Thyroid gland (tissue), 4 donors: ENCODE results near the gene THSD7A. TPM values are rescaled to one million over a fixed set of nuclear protein-coding genes. Genes with fewer than 3 reads are reported as not detected.

Source experiments
- DNase-seq, 2 donors: peaks; one replicate each; pipeline ENCODE4 v3.0.0-alpha.2; 2019
- H3K27ac ChIP-seq, 3 donors: fragments of 200-600 bp; sonication (generic); 1 replicate in 2 of 3; 2 replicates in 1 of 3; pipeline ENCODE4 v1.5.1; 2016 to 2019; ENCODE audit warnings: mild to moderate bottlenecking in 1 of 3, moderate library complexity in 1 of 3
- H3K27me3 ChIP-seq: fragments of 200-600 bp; sonication (generic); one replicate; pipeline ENCODE4 v1.5.1; 2019
- H3K36me3 ChIP-seq, 2 donors: fragments of 200-600 bp; sonication (generic); one replicate each; pipeline ENCODE4 v1.5.1; 2016 to 2019
- H3K4me1 ChIP-seq, 2 donors: fragments of 200-600 bp; sonication (generic); one replicate each; pipeline ENCODE4 v1.5.1; 2017 to 2019
- H3K4me3 ChIP-seq, 3 donors: fragments of 200-600 bp; sonication (generic); replicated peaks in 1 of 3; 1 replicate in 2 of 3; 2 replicates in 1 of 3; pipeline ENCODE4 v1.5.1; 2016; ENCODE audit warnings: mild to moderate bottlenecking in 1 of 3
- H3K9me3 ChIP-seq: fragments of 200-600 bp; sonication (generic); one replicate; pipeline ENCODE4 v1.5.1; 2017
- CTCF ChIP-seq, 6 experiments: fragments of 200-600 bp in 3 of 6; fragments of 450-650 bp in 3 of 6; sonication (generic) in 3 of 6; IDR thresholded peaks; one replicate each; pipeline ENCODE4 v1.5.1; 2016 to 2019; ENCODE audit warnings: antibody characterized with exemption in 6 of 6, mild to moderate bottlenecking in 2 of 6, inconsistent platforms in 1 of 6, moderate library complexity in 1 of 6
- POLR2A ChIP-seq, 2 donors: fragments of 450-650 bp; IDR thresholded peaks; one replicate each; pipeline ENCODE4 v1.6.1; 2017; ENCODE audit warnings: antibody characterized with exemption in 2 of 2, mild to moderate bottlenecking in 2 of 2, moderate library complexity in 1 of 2
- WGBS, 2 donors: methylation state at CpG; one replicate each; pipeline ENCODE4 v1.1.5; 2017; 5-methylcytosine and 5-hydroxymethylcytosine counted together
- intact Hi-C: fragments of 100-400 bp; cut with DNase I; formaldehyde crosslinking; loops from one replicate; pipeline ENCODE4 v1.15.1; 2023
- total RNA-seq, 4 donors: library from RNA; depleted of rRNA; stranded (reverse); fragments of >200 nt; gene quantifications; one replicate each; pipeline ENCODE4 v1.2.3, GENCODE V29; 2016

The THSD7A gene
- total RNA-seq, 4 donors from 2014 or later = 4.2 to 6.1 (median 5.8) TPM

- 95 to 98% methylated on average over 4 of the region's 4 CpGs for WGBS, 2 donors
- H3K4me3 ChIP-seq = no peak overlapping the region
- H3K9me3 ChIP-seq = no peaks in the 10 kb centered on the region
- no peaks in the 10 kb centered on the region for H3K4me1 ChIP-seq
- H3K27ac ChIP-seq = no peak overlapping the region
- no peak for DNase-seq
- no peak for TF ChIP-seq POLR2A (IDR thresholded peaks at IDR 0.05)
- no peak for TF ChIP-seq CTCF (IDR thresholded peaks at IDR 0.05)
- no peaks in the 10 kb centered on the region for H3K27me3 ChIP-seq
- no peaks in the 10 kb centered on the region for H3K36me3 ChIP-seq
- intact Hi-C loops = no loop called here
These were observed 255.7 kb downstream of the THSD7A start for GRCh38 chr7:11576310-11576709.

- Histone ChIP-seq H3K9me3 (no peaks in the 10 kb centered on the region), H3K36me3 (no peaks in the 10 kb centered on the region), H3K4me3 (no peak overlapping the region), H3K4me1 (no peaks in the 10 kb centered on the region), H3K27ac (no peak overlapping the region), H3K27me3 (no peaks in the 10 kb centered on the region)
- intact Hi-C loops = no loop called here
- 95 to 97% methylated on average over 1 of the region's 1 CpG for WGBS, 2 donors
- TF ChIP-seq POLR2A (IDR thresholded peaks at IDR 0.05) = no peak
- TF ChIP-seq CTCF (IDR thresholded peaks at IDR 0.05) = no peak
- DNase-seq = no peak
These were observed 258.8 kb downstream of the THSD7A start for GRCh38 chr7:11573128-11573750.

- Histone ChIP-seq H3K27ac (no peak overlapping the region), H3K4me1 (no peaks in the 10 kb centered on the region), H3K9me3 (no peaks in the 10 kb centered on the region), H3K4me3 (no peak overlapping the region), H3K36me3 (no peaks in the 10 kb centered on the region), H3K27me3 (no peaks in the 10 kb centered on the region)
- no peak for DNase-seq
- intact Hi-C loops = no loop called here
- no peak for TF ChIP-seq CTCF (IDR thresholded peaks at IDR 0.05)
- TF ChIP-seq POLR2A (IDR thresholded peaks at IDR 0.05) = no peak
- 89 to 92% methylated on average over 2 of the region's 2 CpGs for WGBS, 2 donors
These were observed 261.0 kb downstream of the THSD7A start for GRCh38 chr7:11570922-11571550.

- no peaks in the 10 kb centered on the region for H3K36me3 ChIP-seq
- no peak for TF ChIP-seq POLR2A (IDR thresholded peaks at IDR 0.05)
- no peak for TF ChIP-seq CTCF (IDR thresholded peaks at IDR 0.05)
- 68 to 76% methylated on average over 1 of the region's 1 CpG for WGBS, 2 donors
- intact Hi-C loops = no loop called here
- DNase-seq = no peak
- no peak overlapping the region for H3K4me3 ChIP-seq
- H3K27ac ChIP-seq = no peak overlapping the region
- no peaks in the 10 kb centered on the region for H3K27me3 ChIP-seq
- no peaks in the 10 kb centered on the region for H3K9me3 ChIP-seq
- H3K4me1 ChIP-seq = no peaks in the 10 kb centered on the region
These were observed 261.8 kb downstream of the THSD7A start for GRCh38 chr7:11570205-11570604.

GRCh38 chr7:11567571-11567970 lies 264.4 kb downstream of the THSD7A start:
- no peaks in the 10 kb centered on the region for H3K36me3 ChIP-seq
- H3K4me3 ChIP-seq = no peak overlapping the region
- no peaks in the 10 kb centered on the region for H3K27me3 ChIP-seq
- no peaks in the 10 kb centered on the region for H3K4me1 ChIP-seq
- no peaks in the 10 kb centered on the region for H3K9me3 ChIP-seq
- DNase-seq = no peak
- no peak overlapping the region for H3K27ac ChIP-seq
- intact Hi-C loops = no loop called here
- TF ChIP-seq CTCF (IDR thresholded peaks at IDR 0.05) (no peak), POLR2A (IDR thresholded peaks at IDR 0.05) (no peak)
- WGBS, 2 donors = 97% methylated on average over 3 of the region's 3 CpGs
